ENCODE results near the gene C1orf159. TPM values are rescaled to one million over a fixed set of nuclear protein-coding genes. Genes with fewer than 3 reads are reported as not detected.
A peak's percentile ranks its signal among the peaks of the same experiment; 100 is the strongest.
"Not testable (repeated sequence)": the region's sequence is repeated elsewhere in the genome, so short reads cannot be mapped to it uniquely, and the experiment has no call there.

C1orf159 gene
- total RNA-seq, 4 donors from 2014 or later, result 2.8 to 6.4 (median 5.3) TPM

DNA sequence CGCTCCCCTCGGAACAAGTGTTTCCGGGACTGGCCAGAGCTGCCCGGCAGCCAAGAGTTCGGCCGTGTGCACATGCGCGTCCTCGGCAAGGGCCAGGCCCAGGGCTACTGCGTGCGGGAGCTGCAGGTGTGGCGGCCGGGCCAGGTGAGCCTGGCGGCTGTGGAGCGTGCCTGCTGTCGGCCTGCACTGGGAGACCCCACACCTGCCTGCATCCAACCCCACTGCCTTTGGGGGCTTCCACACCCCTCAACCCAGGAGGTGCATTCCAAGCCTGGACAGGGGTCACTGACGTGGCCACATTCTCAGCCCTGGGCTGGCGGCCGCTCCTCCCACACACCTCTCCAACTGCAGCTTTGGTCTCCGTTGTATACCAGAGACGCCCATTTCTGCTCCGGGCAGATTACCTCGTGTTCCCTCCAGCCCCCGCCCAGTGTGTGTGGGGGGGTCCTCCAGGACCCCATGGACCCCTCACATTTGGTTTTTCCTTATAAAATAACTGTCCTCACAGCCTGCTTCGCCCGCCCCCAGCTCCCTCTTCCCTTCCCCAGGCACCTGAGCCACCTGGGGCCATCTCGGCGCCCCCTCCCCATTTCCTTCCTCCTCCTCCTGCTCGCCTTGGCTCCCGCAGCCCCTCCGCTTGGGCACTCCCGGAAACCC is 47.9 kb downstream of the C1orf159 start:
- Histone ChIP-seq H3K4me3 (peak overlapping the region in 2 of 4 donors; percentile 18 to 52), H3K27me3 (peaks cover 51 to 67% (median 58%) of the 10 kb centered on the region in 3 donors), H3K27ac (no peak overlapping the region), H3K9me3 (no peaks in the 10 kb centered on the region), H3K4me1 (peaks cover 0 to 7% of the 10 kb centered on the region in 2 donors), H3K36me3 (no peaks in the 10 kb centered on the region)
- intact Hi-C loops (cut with DNase I; ENCODE audit: low total_unique reads) (no loop called here), in situ Hi-C loops (cut with MboI; ENCODE audit: low sequenced_read_pairs in 4 of 4) (loop anchor here in 2 of 4 donors (10.0 kb wide), 1 partner anchor 83 kb away; the partner anchor contains the start of gene PERM1 (in 2 of the 2))
- no peak for ATAC-seq
- no peak for TF ChIP-seq POLR2A (IDR thresholded peaks at IDR 0.05)
- TF ChIP-seq, protein P1, sequence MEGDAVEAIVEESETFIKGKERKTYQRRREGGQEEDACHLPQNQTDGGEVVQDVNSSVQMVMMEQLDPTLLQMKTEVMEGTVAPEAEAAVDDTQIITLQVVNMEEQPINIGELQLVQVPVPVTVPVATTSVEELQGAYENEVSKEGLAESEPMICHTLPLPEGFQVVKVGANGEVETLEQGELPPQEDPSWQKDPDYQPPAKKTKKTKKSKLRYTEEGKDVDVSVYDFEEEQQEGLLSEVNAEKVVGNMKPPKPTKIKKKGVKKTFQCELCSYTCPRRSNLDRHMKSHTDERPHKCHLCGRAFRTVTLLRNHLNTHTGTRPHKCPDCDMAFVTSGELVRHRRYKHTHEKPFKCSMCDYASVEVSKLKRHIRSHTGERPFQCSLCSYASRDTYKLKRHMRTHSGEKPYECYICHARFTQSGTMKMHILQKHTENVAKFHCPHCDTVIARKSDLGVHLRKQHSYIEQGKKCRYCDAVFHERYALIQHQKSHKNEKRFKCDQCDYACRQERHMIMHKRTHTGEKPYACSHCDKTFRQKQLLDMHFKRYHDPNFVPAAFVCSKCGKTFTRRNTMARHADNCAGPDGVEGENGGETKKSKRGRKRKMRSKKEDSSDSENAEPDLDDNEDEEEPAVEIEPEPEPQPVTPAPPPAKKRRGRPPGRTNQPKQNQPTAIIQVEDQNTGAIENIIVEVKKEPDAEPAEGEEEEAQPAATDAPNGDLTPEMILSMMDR (IDR thresholded peaks at IDR 0.05 in 4 of 5, conservative IDR thresholded peaks at IDR 0.05 in 1 of 5), result no peak
- DNase-seq, result no peak

DNA sequence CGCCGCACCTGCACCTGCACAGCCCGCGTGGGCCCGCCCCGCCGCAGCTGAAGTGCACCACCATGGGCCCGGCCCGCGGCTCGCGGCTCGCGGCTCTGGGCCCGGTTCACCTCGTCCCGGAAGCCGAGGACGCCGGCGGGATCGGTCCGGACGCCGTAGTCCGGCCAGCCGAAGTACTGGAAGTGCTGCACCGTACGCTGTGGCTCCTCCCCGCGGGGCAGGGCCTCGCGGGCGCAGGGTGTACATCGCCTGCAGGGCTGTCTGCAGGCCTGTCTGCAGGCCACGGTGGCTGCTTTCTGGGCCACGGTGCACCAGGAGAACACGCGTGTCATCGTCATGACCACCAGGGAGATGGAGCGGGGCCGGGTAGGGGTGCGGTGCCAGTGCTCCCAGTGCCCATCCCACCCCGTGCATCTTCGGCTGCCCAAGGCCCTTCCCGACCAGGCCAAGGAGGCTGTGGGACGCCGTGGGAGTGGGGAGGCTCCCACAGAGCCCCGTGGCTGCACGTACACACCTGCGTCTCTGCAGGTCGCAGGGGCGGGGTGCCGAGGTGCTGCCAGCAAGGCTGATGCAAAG is 48.5 kb downstream of the C1orf159 start:
- intact Hi-C loops (cut with DNase I; ENCODE audit: low total_unique reads), result no loop called here
- H3K27me3 ChIP-seq, result peaks cover 54 to 70% (median 57%) of the 10 kb centered on the region in 3 donors

DNA sequence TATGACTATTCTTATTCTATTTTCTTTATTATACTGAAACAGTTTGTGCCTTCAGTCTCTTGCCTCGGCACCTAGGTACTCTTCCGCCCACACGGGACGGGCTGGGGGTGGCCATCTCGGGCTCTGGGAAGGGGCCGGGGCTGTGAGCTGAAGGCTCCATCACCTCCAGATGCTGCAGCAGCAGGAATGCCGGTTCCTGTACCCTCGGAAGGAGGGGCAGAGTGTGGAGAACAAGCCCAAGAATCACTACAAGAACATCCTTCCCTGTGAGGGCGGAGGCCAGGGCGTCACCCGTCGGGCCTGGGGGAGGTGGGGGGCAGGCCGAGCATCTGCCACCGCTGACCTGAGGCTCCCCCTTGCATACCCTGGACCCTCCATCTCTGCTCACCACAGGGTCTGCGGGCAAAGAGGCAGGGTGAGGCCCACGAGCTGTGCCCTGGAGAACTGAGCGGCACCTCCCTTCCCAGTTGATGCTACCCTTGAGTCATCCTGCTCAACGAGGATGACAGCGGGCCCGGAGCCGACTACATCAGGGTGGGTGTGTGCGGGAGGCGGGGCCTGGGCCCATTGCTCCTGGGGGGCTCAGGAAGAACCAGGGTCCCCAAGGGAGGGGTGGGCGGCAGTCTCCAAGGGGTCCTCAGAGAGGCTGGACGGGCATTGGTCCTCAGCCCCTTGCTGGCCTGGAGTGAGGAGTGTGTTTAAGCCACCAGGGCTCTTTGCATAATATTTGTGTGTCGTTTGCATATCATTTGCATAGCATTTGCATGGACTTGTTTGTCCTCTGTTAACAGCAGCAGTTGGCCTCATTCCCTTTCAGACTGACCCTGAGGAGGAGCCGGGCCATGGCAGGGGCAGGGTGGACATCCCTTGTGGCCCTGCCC is 49.2 kb downstream of the C1orf159 start:
- Histone ChIP-seq H3K9me3 (no peaks in the 10 kb centered on the region), H3K4me3 (no peak overlapping the region), H3K27ac (no peak overlapping the region), H3K27me3 (peaks cover 55 to 67% (median 62%) of the 10 kb centered on the region in 3 donors), H3K36me3 (no peaks in the 10 kb centered on the region), H3K4me1 (peaks cover 0 to 7% of the 10 kb centered on the region in 2 donors)
- no peak for DNase-seq
- no peak for TF ChIP-seq POLR2A (IDR thresholded peaks at IDR 0.05)
- in situ Hi-C loops (cut with MboI; ENCODE audit: low sequenced_read_pairs in 4 of 4), result loop anchor here in 2 of 4 donors (10.0 kb wide), 1 partner anchor 82 kb away; the partner anchor contains the start of gene PERM1 (in 2 of the 2)
- ATAC-seq, result no peak
- intact Hi-C loops (cut with DNase I; ENCODE audit: low total_unique reads), result no loop called here

More for the DNA sequence above, 48.5 kb downstream of the C1orf159 start:
- in situ Hi-C loops (cut with MboI; ENCODE audit: low sequenced_read_pairs in 4 of 4), result loop anchor here in 2 of 4 donors (10.0 kb wide), 1 partner anchor 83 kb away; the partner anchor contains the start of gene PERM1 (in 2 of the 2)
- Histone ChIP-seq H3K4me3 (no peak overlapping the region), H3K36me3 (no peaks in the 10 kb centered on the region), H3K9me3 (no peaks in the 10 kb centered on the region), H3K4me1 (peaks cover 0 to 7% of the 10 kb centered on the region in 2 donors), H3K27ac (no peak overlapping the region)
- ATAC-seq (no peak), DNase-seq (no peak)
- TF ChIP-seq, protein P1 (IDR thresholded peaks at IDR 0.05 in 4 of 5, conservative IDR thresholded peaks at IDR 0.05 in 1 of 5), result no peak
- TF ChIP-seq POLR2A (IDR thresholded peaks at IDR 0.05), result no peak

DNA sequence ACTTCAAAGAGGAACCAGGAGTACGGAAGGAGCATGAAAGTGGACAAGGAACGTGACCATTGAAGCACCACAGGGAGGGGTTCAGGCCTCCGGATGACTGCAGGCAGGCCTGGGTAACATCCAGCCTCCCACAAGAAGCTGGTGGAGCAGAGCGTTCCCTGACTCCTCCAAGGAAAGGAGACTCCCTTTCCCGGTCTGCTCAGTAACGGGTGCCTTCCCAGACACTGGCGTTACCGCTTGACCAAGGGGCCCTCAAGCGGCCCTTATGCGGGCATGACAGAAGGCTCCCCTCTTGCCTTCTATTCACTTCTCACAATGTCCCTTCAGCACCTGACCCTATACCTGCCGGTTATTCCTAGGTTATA is 50.0 kb downstream of the C1orf159 start:
- H3K27ac ChIP-seq; H3K4me3 ChIP-seq; H3K36me3 ChIP-seq; DNase-seq; intact Hi-C loops (cut with DNase I; ENCODE audit: low total_unique reads); ATAC-seq; H3K4me1 ChIP-seq; H3K9me3 ChIP-seq: not testable (repeated sequence)
- in situ Hi-C loops (cut with MboI; ENCODE audit: low sequenced_read_pairs in 4 of 4), result loop anchor here in 2 of 4 donors (10.0 kb wide), 1 partner anchor 81 kb away; the partner anchor contains the start of gene PERM1 (in 2 of the 2)
- H3K27me3 ChIP-seq, result peaks cover 59 to 69% (median 62%) of the 10 kb centered on the region in 3 donors

DNA sequence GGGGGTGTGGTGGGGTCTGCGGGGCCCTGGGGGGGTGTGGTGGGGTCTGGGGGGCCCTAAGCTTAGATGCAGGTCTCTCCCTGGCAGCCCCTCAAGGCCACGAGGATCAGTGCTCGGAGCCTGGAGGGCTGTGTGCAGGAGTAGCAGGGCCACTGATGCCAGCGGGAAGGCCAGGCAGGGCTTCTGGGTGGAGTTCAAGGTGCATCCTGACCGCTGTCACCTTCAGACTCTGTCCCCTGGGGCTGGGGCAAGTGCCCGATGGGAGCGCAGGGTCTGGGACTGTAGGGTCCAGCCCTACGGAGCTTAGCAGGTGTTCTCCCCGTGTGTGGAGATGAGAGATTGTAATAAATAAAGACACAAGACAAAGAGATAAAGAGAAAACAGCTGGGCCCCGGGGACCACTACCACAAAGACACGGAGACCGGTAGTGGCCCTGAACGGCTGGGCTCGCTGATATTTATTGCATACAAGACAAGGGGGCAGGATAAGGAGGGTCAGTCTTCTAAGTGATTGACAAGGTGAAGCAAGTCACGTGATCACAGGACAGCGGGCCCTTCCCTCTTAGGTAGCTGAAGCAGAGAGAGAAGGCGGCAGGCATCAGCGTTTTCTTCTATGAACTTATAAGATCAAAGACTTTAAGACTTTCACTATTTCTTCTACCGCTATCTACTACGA is 50.5 kb downstream of the C1orf159 start:
- Histone ChIP-seq H3K27me3 (peaks cover 64 to 69% (median 66%) of the 10 kb centered on the region in 3 donors), H3K36me3 (no peaks in the 10 kb centered on the region), H3K4me3 (no peak overlapping the region), H3K27ac (no peak overlapping the region), H3K4me1 (peaks cover 0 to 7% of the 10 kb centered on the region in 2 donors), H3K9me3 (no peaks in the 10 kb centered on the region)
- ATAC-seq, result no peak
- no peak for TF ChIP-seq POLR2A (IDR thresholded peaks at IDR 0.05)
- TF ChIP-seq, protein P1 (IDR thresholded peaks at IDR 0.05 in 4 of 5, conservative IDR thresholded peaks at IDR 0.05 in 1 of 5), result no peak
- intact Hi-C loops (cut with DNase I; ENCODE audit: low total_unique reads) (no loop called here), in situ Hi-C loops (cut with MboI; ENCODE audit: low sequenced_read_pairs in 4 of 4) (loop anchor here in 2 of 4 donors (10.0 kb wide), 1 partner anchor 81 kb away; the partner anchor contains the start of gene PERM1 (in 2 of the 2))
- DNase-seq, result no peak

All from gastrocnemius medialis (tissue), 4 donors.